Islet precursor cell (in vitro differentiated cells): Measurements from ENCODE around the gene SLC26A11.
A peak's percentile ranks its signal among the peaks of the same experiment; 100 is the strongest.
"Not testable (repeated sequence)": the region's sequence is repeated elsewhere in the genome, so short reads cannot be mapped to it uniquely, and the experiment has no call there.

Experiments
- DNase-seq: peaks from one replicate; pipeline ENCODE4 v3.0.0-alpha.2; 2018

The SLC26A11 gene

DNA sequence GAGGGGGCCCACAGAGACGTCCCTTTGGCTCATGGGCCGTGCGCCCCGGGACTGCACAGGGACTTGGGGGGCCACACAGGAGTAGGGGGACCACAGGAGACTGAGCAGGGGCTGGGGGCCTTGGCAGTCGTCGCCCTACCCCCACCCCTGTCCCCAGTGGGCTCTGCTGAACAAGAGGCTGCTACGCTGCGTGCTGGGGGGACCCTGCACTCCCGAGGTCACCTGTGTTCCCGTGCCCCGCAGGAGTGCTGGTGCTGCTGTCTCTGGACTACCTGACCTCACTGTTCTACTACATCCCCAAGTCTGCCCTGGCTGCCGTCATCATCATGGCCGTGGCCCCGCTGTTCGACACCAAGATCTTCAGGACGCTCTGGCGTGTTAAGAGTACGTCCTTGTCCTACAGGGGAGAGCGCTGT lies 26.0 kb downstream of the SLC26A11 start:
- DNase-seq: no peak

DNA sequence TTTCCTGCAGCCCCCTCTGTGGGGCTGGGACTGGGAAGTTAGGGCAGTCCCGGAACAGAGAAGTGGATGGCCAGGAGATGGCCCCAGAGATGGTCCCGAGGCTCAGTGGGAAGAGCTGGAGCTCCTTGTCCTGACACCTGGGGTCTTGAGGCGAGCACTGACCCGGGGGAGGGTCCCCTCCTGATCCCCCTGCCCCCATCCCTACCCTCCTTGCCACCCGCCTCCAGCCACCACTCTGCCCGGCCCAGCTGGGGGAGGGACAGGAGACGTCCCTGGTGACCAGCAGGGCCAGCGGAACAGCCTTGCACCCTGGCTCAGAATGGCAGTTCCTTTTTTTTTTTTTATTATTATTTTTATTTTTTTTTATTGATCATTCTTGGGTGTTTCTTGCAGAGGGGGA lies 26.5 kb downstream of the SLC26A11 start:
- no peak for DNase-seq

DNA sequence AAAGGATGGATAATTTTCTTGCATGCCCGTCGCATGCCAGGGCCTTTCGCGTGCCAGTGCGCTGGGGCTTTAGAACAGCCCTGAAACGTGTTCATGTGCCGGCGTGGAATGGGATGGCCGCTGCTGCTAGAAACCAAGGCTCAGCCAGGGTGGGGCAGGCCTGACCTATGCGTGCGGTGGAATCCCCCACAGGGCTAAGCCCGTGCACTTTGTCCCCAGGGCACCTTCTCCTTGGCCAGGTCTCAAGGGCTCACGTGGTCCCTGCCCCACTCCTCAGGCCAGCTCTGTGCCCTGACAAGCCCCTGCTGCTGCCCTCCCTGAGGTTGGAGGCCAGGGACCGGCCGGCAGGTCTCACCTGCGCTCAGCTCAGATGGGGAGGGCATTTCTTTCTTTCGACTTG lies 27.3 kb downstream of the SLC26A11 start:
- no peak for DNase-seq

DNA sequence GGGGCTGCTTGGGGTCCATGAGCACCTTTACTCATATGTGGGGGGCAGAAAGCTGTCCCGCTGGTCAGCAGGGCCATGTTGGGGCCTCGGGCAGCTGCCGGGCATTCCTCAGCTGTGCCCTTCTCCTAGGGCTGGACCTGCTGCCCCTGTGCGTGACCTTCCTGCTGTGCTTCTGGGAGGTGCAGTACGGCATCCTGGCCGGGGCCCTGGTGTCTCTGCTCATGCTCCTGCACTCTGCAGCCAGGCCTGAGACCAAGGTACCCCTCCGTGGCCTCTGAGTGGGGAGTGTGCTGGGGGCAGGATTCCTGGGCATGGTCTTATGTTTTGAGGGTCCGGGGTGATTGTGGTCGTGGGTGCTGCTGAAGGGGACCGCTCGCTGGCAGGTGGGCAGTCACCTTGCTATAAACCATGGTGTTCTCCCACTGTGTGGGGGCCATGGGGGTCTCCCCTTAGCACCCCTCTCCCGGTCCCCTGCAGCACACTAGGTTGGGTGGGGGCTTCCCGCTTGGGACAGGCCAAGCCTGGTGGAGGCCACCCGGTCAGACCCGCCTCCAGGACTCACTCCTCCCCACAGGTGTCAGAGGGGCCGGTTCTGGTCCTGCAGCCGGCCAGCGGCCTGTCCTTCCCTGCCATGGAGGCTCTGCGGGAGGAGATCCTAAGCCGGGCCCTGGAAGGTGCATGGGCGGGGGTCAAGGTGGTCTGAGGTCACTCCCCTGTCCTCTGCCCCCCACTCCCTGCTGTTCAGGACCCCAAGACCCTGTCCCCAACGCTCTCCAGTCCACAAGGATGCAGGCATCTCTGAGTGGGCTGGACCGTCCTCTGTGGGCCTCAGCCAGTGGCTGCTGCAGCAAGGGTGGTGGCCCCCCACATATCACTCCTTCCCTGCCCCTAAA lies 28.0 kb downstream of the SLC26A11 start:
- no peak for DNase-seq

DNA sequence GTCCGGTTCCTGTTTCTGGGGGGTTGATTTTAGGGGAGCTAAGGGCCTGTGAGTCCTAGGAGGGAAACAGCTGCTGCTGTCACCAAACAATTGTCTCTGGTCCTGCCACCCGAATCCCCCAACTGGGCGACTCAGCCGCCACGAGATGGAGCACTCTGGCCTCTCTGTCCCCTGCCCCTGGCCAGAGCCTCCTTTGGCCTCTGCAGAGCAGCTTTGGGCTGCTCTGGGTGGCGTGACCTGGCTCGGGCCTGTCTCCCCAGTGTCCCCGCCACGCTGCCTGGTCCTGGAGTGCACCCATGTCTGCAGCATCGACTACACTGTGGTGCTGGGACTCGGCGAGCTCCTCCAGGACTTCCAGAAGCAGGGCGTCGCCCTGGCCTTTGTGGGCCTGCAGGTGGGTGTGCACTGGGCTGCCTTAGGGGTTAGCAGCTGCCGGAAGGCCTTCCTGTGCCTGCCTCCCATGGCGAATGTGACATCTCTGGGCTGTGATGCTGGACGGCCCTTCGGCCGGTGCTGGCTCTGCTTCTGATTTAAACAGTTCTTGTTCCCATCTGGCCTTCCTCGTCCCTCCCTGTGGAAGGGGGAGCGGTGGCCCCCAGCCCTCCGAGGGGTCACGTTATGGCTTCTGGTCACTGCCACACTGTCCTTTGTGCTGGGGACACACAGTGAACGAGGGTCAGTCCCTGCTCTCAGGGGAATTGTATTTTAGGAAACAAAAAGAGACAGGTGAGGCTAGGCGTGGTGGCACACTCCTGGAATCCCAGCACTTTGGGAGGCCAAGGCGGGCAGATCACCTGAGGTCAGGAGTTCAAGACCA lies 28.9 kb downstream of the SLC26A11 start:
- no peak for DNase-seq

DNA sequence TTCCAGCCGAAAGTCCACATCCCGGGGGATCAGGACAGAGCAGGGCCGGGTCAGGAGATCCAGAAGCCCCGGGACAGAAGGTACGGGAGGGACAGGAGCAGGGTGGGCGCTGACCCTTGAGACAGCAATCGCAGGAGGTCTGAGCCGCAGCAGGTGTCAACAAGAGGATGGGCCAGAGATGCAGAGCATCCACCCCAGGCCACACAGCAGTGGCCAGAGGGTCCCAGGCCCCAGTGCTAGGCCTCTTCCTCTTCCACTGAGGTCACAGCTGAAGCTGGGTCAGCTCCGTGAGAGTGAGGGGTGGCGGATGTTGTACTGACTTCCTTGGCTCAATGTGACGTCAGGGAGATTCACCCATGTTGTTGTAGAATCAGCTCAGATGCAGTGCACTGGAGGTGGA lies 31.7 kb downstream of the SLC26A11 start:
- DNase-seq: no peak

DNA sequence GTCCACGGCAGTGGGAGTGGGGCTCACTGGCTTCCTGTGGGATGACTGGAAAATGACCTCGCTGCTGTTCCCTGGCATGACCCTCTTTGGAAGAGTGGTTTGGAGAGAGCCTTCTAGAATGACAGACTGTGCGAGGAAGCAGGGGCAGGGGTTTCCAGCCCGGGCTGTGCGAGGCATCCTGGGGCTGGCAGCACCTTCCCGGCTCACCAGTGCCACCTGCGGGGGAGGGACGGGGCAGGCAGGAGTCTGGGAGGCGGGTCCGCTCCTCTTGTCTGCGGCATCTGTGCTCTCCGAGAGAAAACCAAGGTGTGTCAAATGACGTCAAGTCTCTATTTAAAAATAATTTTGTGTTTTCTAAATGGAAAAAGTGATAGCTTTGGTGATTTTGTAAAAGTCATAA lies 32.6 kb downstream of the SLC26A11 start:
- peak; percentile 84 for DNase-seq

DNA sequence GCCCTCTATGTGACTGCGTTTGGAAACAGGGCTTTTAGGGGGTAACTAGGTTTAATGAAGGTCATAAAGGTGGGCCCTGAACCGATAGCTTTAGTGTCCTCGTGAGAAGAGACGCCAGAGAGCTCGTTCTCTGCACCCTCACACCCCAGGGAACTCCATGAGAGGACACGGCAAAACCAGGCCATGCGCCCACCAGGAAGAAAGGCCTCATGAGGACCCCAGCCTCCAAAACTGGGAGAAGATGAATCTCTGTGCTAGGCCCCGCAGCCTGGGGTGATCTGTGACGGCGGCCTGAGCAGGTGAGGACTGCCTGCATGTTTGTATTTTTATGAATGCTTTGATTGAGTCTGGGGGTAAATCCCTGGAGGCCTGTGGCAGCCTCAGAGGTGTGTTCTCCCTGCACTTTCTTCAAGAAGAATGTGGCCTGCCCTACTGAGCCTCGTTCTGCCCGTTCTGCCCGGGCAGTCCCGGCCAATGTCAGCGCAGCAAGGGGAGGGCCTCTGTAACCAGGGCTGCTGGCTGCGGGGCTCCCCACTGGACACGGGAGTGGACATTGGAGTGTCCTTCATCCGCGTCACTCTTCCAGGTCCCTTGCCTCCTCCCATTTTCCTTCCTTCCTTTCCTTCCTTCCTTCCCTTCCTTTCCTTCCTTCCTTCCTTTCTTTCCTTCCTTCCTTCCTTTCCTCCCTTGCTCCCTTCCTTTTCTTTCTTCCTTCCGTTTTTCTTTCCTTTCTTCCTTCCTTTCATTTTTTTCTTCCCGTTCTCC lies 33.6 kb downstream of the SLC26A11 start:
- DNase-seq: peak; percentile 59

DNA sequence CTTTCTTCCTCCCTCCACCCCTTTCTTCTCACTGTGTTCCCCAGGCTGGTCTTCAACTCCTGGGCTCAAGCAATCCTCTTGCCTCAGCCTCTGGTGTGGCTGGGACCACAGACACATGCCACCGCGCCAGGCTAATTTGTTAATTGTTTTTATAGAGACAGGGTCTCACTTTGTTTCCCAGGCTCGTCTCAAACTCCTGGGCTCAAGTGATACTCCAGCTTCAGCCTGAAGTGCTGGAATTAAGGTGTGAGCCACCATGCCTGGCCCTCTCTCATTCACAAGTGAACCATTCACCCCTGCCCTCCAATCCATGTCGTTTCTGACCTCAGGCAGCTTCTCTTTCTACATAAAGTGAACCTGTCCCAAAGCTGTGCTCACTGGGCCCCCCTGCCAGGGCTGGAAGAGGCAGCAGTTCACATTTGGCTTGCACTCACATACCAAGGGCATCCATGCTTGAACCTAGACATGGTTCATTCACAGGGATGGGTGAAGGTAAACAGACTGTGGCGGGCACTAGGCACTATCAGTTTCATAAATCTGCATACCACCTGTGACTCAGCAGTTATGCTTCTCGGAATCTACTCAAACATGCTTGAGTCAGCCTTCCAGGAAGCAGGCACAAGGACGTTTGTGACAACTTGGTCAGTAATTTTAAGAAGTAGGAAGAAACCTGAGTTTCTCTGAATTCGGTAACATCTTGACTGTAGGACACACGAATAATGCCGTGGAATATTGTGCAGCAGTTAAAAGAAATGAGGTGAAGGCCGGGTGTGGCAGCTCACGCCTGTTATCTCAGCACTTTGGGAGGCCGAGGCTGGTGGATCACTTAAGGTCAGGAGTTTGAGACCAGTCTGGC lies 34.4 kb downstream of the SLC26A11 start:
- peak; percentile 86 for DNase-seq

DNA sequence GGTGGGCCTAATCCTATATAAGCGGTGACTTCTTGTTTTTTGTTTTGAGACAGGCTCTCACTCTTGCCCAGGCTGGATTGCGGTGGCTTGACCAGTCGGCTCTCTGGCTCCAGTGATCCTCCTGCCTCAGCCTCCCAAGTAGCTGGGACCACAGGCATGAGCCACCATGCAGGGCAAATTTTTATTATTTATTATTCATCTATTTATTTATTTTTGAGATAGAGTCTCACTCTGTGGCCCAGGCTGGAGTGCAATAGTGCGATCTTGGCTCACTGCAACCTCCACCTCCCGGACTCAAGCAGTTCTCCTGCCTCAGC lies 35.8 kb downstream of the SLC26A11 start:
- no peak for DNase-seq

DNA sequence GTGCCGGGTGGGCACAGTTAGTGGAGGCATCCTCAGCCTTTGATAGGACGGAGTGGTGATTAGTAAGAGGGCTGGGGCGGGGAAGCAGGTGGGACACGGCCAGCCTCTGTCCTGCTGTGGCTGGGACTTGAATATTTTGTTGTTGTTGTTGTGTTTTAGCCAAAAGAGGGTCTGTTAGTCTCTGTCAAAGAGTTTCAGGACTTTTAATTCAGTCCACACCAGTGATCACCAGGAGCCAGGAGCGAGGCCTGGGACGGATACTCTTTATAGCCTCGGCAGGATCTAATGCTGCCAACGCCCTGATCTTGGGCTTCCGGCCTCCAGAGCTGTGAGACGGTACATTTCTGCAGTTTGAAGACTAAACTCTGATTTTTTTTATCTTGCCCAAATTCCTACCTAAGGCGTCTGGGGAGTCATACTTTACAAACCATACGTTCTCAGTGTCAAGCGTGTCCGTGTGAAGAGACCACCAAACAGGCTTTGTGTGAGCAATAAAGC lies 37.5 kb downstream of the SLC26A11 start:
- no peak for DNase-seq

DNA sequence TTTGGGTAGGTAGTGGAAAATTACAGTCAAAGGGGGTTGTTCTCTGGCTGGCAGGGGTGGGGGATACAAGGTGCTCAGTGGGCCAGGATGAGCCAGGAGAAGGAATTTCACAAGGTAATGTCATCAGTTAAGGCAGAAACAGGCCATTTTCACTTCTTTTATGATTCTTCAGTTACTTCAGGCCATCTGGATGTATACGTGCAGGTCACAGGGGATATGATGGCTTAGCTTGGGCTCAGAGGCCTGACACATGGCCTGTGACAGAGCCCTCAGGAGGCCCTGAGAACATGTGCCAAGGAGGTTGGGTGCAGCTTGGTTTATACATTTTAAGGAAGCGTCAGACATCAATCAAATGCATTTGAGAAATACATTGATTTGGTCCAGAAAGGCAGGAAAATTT lies 38.1 kb downstream of the SLC26A11 start:
- DNase-seq: not testable (repeated sequence)

DNA sequence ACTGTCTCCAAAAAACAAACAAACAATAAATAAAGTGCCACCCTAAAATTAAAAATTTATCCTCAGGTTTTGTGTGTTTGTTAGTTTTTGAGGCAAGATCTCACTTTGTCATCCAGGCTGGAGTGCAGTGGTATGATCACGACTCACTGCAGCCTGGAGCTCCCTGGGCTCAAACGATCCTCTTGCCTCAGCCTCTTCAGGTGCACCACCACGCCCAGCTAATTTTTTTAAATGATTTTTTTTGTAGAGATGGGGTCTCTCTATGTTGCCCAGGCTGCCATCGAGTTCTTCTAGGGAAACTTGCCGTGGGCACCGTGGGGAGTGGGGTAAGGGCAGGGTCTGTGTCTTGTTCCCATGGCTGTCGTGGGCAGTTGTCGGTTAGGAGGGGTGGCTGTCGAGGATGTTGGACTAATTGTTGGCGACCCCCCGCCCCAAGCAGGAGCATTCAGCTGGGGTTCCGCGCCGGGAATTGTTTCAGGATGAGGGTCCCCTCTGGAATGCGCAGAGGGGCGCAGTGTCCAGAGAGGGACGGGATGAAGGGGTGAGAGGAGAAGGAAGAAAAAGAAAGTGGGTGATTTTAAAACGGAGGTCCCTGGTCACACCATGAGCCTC lies 39.3 kb downstream of the SLC26A11 start:
- DNase-seq: no peak

DNA sequence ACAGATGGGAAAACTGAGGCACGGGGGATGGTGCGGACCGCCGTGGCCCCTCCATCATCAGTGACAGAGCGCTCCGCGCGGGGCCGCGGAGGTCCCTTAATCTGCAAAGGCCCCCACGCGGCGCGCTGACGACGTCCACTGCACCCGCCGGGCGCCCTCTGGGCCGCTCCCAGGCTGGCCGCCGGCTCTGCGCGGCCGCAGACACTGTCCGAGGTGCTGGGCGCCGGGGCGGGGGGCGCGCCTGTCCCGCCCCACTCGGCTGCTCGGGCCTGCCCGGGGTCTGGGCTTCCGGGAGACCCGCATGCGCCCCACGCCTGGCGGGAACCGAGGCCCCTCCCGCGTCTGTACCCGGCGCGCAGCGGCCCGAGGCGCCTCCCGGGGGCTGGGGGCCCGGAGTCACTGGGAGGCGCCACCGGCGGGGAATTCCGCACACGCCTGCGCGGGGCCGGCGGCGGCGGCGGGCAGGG lies 39.9 kb downstream of the SLC26A11 start:
- peak; percentile 94 for DNase-seq

DNA sequence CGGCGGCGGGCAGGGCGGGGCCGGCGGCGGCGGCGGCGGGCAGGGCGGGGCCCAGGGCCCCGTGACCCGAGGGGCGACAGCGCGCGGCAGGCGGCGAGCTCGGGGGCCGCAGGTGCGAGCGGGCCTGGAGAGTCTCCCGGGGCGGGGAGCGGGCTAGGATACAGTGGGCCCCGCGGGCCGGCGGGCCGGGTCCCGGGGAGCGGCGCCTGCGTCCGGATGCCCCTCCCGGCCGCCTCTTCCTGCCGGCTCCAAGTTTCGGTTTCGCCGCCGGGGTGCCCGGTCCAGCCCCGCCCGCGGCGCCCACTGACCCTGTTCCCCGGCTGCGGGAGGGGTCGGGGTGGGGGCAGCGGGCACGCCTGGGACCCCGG lies 40.5 kb downstream of the SLC26A11 start, which contains the start of gene RNF213:
TSS of gene RNF213 (plus strand) at position 62 of the 368 bp plus-strand sequence. CDS start 2,830 bp downstream, outside the sequence.
- DNase-seq: peak; percentile 71

DNA sequence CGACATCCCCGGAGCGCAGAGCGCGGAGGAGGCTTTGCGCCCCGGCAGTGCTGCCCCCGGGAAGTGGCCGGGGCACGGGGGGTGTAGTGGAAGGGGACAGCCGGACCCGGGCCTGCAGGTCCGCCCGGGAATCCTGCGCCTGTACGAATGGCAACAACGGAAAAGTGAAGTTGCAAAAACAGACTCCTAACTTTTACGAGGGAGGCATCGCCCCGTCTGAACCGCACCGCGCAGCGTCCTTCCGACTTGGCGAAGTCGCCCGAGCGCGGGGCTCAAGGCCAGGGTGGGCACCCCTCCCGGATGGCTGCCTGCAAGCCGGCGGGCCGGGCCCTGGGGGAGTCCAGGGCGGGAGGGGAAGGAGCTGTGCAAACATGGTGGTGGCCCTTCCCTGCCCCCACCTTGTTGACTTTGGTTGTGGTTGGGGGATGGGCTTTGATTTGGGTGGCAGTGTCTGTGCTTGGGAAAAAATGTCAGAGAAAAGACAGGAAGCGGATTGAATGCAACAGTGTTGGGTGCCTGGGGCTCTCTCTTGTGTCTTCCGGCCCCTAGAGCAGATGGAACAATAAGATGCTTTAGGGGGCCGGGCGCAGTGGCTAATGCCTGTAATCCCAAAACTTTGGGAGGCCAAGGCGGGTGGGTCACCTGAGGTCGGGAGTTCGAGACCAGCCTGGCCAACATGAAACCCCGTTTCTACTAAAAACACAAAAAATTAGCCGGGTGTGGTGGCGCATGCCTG lies 41.1 kb downstream of the SLC26A11 start:
- DNase-seq: peak; percentile 89

DNA sequence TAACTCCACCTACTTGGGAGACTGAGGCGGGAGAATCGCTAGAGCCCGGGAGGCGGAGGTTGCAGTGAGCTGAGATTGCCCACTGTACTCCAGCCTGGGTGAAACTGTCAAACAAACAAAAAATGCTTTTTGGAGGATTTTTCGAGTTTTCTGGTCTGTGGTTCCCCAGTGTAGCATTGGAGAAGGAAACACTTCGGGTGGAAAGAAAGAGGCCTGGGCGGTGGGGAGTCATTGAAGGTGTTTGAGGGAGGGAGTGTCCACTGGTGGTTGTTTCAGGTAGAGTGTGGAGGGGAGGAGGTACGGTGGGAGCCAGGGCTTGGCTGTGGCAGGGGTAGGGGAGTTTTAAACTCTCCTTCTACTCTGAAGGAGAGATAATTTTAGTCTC lies 41.7 kb downstream of the SLC26A11 start:
- no peak for DNase-seq

DNA sequence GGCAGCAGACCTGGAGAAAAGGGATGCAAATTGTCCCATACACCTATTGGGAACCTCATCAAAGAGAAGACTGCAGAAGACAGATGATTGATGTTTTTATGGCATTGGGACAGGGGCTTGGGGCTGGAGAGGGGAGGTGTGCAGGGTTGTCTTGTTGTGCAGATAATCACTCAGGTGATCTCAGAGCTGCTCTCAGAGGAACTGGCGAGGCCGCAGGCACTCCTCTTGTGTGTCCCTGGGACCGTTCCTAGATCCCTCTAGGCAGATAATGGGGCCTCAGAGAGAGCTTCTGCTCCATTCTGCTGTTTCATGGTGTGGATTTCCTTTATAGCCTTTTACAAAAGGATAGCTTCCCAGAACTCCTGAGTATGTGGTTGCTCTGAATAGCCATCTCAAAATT lies 42.1 kb downstream of the SLC26A11 start:
- peak; percentile 87 for DNase-seq

DNA sequence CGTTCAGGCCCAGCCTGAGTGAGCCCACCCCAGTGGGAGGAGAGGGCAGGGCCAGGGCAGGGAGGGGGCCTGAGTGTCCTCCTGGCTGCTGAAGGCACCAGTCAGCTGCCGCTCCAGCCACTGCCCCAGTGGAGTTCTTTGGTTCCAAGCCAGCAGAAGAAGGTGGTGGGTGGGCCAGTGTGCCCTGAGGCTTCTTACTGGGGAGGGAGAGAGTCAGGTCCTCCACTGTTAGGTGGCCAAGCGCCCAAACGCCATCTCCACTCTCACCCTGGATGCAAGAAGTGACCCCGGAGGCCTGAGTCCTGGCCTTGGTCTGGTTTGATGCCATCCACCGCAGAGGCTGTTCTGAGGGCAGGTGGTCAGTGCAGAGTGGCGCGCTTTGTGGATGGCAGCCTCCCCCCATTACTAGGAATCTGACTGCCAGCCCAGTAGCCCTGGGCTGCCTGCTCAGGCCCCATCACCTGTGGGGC lies 42.6 kb downstream of the SLC26A11 start:
- peak; percentile 61 for DNase-seq
